Dendritic cell treated with granulocyte-macrophage colony-stimulating factor and Interleukin-4, amounts not matched to agents 40 ng/mL and 50 ng/mL, for 4 days (primary cell): ENCODE measurements around the gene SUN3.
A peak's percentile ranks its signal among the peaks of the same experiment; 100 is the strongest.

Experiments
- H3K27ac Mint-ChIP-seq: one replicate; pipeline ENCODE4 v1.8.0; 2022; ENCODE audit warnings: mild to moderate bottlenecking, mixed read lengths
- H3K27me3 Mint-ChIP-seq: one replicate; pipeline ENCODE4 v1.8.0; 2022; ENCODE audit warnings: mild to moderate bottlenecking, mixed read lengths
- H3K36me3 Mint-ChIP-seq: one replicate; pipeline ENCODE4 v1.8.0; 2022; ENCODE audit warnings: low read depth, mixed read lengths
- H3K4me1 Mint-ChIP-seq: one replicate; pipeline ENCODE4 v1.8.0; 2022; ENCODE audit warnings: low read depth, mixed read lengths
- H3K4me3 Mint-ChIP-seq: one replicate; pipeline ENCODE4 v1.8.0; 2022; ENCODE audit warnings: mild to moderate bottlenecking, moderate library complexity, mixed read lengths
- H3K9me3 Mint-ChIP-seq: one replicate; pipeline ENCODE4 v1.8.0; 2022; ENCODE audit warnings: mixed read lengths
- intact Hi-C: fragments of 100-400 bp; cut with micrococcal nuclease; formaldehyde crosslinking; loops from one replicate; pipeline ENCODE4 v1.15.0; 2022

Gene SUN3

DNA sequence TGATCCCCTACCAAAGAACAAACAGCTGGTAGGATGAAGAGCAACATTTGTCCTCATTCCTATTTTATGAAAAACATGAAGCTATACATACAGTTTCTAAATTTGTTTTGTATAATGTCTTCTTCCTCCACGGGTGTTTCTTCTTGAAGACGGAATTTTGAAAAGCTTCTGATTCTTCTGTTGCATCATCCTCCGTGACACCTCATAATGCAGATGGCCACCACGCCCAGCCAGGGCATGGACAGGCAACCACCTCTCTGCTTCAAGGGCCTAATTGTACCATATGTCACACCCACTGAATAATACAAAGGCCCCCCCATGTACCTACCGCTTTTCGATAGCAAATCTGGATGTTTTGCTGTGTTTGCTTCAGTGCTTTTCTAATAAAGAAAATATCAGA lies at the start of gene SUN3:
TSS of gene SUN3 (minus strand) at position 170 of the 400 bp plus-strand sequence. CDS start at position 1, 169 bp downstream.
- Mint-ChIP-seq H3K4me3 (no peak within 1 kb of the TSS), H3K27ac (no peak within 1 kb of the TSS), H3K36me3 (no peaks in the 10 kb centered on the region), H3K4me1 (no peaks in the 10 kb centered on the region), H3K27me3 (peaks cover 36% of the 10 kb centered on the region), H3K9me3 (peaks cover 10% of the 10 kb centered on the region)
- intact Hi-C loops, result no loop called here

DNA sequence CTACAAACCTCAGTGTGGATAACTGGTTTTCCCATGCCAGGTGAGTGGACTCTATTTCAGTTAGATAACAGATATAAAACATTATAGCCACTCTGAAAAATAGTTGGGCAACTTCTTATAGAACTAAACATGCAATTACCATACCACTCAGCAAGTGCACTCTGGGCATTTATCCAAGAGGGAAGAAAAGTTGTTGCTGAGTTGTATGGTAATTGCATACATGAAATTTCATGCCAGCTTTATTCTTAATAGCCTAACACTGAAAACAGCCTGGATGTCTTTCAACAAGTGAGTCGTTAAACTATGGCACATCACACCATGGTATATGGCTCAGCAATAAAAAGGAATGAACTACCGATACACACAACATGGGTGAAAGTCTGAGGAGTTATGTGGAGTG lies 49.6 kb upstream of the SUN3 start:
- Mint-ChIP-seq H3K9me3 (no peaks in the 10 kb centered on the region), H3K27me3 (no peaks in the 10 kb centered on the region), H3K36me3 (no peaks in the 10 kb centered on the region), H3K4me3 (no peak overlapping the region), H3K27ac (no peak overlapping the region), H3K4me1 (peaks cover 37% of the 10 kb centered on the region)
- intact Hi-C loops, result no loop called here

DNA sequence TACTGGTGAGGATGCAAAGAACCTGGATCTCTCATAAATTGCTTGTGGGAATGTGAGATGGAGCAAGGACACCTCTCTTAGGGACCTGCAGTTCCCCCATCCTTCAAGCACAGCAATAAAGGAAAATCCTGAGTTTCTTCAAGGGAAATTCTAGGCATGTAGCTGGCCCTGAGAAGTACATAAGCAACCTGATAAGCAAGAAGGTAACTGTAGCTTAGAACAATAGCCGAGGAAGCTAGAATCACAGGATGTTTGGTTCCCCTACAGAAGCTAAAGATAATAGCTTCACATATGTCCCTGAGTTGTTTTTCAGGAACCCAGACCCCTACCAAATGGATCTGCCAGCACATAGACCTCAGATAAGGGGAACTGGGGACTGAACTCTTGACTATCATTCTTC lies 48.5 kb upstream of the SUN3 start:
- Mint-ChIP-seq H3K4me3 (no peak overlapping the region), H3K9me3 (no peaks in the 10 kb centered on the region), H3K27me3 (no peaks in the 10 kb centered on the region), H3K4me1 (peaks cover 34% of the 10 kb centered on the region), H3K27ac (no peak overlapping the region), H3K36me3 (no peaks in the 10 kb centered on the region)
- intact Hi-C loops, result no loop called here

- Mint-ChIP-seq H3K4me1 (peaks cover 26% of the 10 kb centered on the region), H3K9me3 (no peaks in the 10 kb centered on the region), H3K4me3 (no peak overlapping the region), H3K36me3 (no peaks in the 10 kb centered on the region), H3K27me3 (no peaks in the 10 kb centered on the region), H3K27ac (no peak overlapping the region)
- intact Hi-C loops, result no loop called here
Observed at GRCh38 chr7:48074204-48074654, 45.3 kb upstream of the SUN3 start.

GRCh38 chr7:48067475-48067874 lies 38.6 kb upstream of the SUN3 start:
- peaks cover 13% of the 10 kb centered on the region for H3K4me1 Mint-ChIP-seq

GRCh38 chr7:48063985-48064384 lies 35.1 kb upstream of the SUN3 start:
- no peak overlapping the region for H3K4me3 Mint-ChIP-seq
- H3K27ac Mint-ChIP-seq, result no peak overlapping the region
- peaks cover 17% of the 10 kb centered on the region for H3K9me3 Mint-ChIP-seq
- H3K4me1 Mint-ChIP-seq, result peaks cover 18% of the 10 kb centered on the region
- H3K27me3 Mint-ChIP-seq, result no peaks in the 10 kb centered on the region
- intact Hi-C loops, result no loop called here
- peaks cover 7% of the 10 kb centered on the region for H3K36me3 Mint-ChIP-seq

More at GRCh38 chr7:48067475-48067874, 38.6 kb upstream of the SUN3 start:
- Mint-ChIP-seq H3K9me3 (peaks cover 17% of the 10 kb centered on the region), H3K4me3 (no peak overlapping the region), H3K36me3 (peaks cover 7% of the 10 kb centered on the region), H3K27ac (no peak overlapping the region), H3K27me3 (no peaks in the 10 kb centered on the region)
- intact Hi-C loops, result no loop called here

- Mint-ChIP-seq H3K27ac (no peak overlapping the region), H3K27me3 (no peaks in the 10 kb centered on the region), H3K4me1 (peaks cover 9% of the 10 kb centered on the region), H3K9me3 (peaks cover 28% of the 10 kb centered on the region), H3K4me3 (no peak overlapping the region), H3K36me3 (peaks cover 7% of the 10 kb centered on the region)
- intact Hi-C loops, result no loop called here
Observed at GRCh38 chr7:48059706-48060105, 30.8 kb upstream of the SUN3 start.

GRCh38 chr7:48058990-48059389 lies 30.1 kb upstream of the SUN3 start:
- peaks cover 22% of the 10 kb centered on the region for H3K9me3 Mint-ChIP-seq
- H3K27ac Mint-ChIP-seq, result no peak overlapping the region
- peaks cover 9% of the 10 kb centered on the region for H3K4me1 Mint-ChIP-seq
- H3K27me3 Mint-ChIP-seq, result no peaks in the 10 kb centered on the region
- no peak overlapping the region for H3K4me3 Mint-ChIP-seq
- H3K36me3 Mint-ChIP-seq, result peaks cover 4% of the 10 kb centered on the region
- intact Hi-C loops, result no loop called here

GRCh38 chr7:48053736-48054135 lies 24.8 kb upstream of the SUN3 start:
- H3K27ac Mint-ChIP-seq, result no peak overlapping the region
- H3K36me3 Mint-ChIP-seq, result no peaks in the 10 kb centered on the region
- no peaks in the 10 kb centered on the region for H3K27me3 Mint-ChIP-seq
- H3K4me1 Mint-ChIP-seq, result peaks cover 28% of the 10 kb centered on the region
- intact Hi-C loops, result loop anchor here (5.0 kb wide), 1 partner anchor 34 kb away; the partner anchor contains the start of gene UPP1
- peaks cover 11% of the 10 kb centered on the region for H3K9me3 Mint-ChIP-seq
- no peak overlapping the region for H3K4me3 Mint-ChIP-seq

DNA sequence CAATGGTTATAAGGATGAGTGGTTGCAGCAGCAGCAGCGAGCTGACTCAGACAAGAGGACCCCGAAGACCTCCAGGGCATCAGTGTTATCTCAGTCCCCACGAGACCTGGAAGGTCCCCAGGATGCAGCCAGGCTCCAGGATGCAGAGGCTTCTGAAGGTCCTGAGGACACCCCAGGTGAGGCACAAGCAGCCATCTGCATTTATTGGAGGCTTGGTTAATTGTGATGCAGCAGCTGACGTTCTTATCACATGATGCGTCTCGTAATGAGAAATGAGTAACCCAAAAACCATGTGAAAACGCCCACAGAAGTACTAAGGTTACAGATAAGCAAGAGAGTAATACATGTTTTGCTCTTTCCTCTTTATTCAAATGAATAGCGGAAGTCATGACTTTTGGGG lies 23.8 kb upstream of the SUN3 start:
- intact Hi-C loops, result loop anchor here (5.0 kb wide), 1 partner anchor 35 kb away; the partner anchor contains the start of gene UPP1
- Mint-ChIP-seq H3K4me1 (peaks cover 28% of the 10 kb centered on the region), H3K36me3 (no peaks in the 10 kb centered on the region), H3K27ac (no peak overlapping the region), H3K4me3 (no peak overlapping the region), H3K9me3 (peaks cover 11% of the 10 kb centered on the region), H3K27me3 (no peaks in the 10 kb centered on the region)

DNA sequence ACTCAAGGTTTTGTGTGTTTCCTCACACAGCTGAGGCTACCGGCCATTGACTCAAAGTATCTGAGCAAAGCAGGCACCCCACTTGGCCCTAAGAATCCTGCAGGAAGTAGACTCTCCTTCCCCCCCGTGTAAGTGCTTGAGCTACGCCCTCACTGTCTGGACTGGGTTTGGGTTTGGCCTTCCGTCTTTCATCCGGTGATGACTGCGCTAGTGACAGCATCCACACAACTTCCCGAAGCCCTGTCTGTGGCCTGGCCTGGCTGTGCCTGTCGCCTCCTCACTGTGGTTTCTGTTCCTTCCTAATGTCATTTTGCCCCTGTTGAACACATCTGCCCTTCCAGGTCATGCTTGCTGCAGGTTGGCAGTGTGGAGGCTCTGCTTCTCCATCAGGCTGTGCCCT lies 20.9 kb upstream of the SUN3 start:
- no peaks in the 10 kb centered on the region for H3K36me3 Mint-ChIP-seq
- peaks cover 28% of the 10 kb centered on the region for H3K4me1 Mint-ChIP-seq
- no peaks in the 10 kb centered on the region for H3K9me3 Mint-ChIP-seq
- peaks cover 10% of the 10 kb centered on the region for H3K27me3 Mint-ChIP-seq
- no peak overlapping the region for H3K4me3 Mint-ChIP-seq
- H3K27ac Mint-ChIP-seq, result peak overlapping the region; percentile 15
- intact Hi-C loops, result loop anchor here (5.0 kb wide), 1 partner anchor 37 kb away; the partner anchor contains the start of gene UPP1

- Mint-ChIP-seq H3K9me3 (no peaks in the 10 kb centered on the region), H3K27ac (no peak overlapping the region), H3K36me3 (no peaks in the 10 kb centered on the region), H3K27me3 (peaks cover 13% of the 10 kb centered on the region), H3K4me1 (peaks cover 29% of the 10 kb centered on the region), H3K4me3 (no peak overlapping the region)
- intact Hi-C loops, result no loop called here
Observed at GRCh38 chr7:48048113-48048512, 19.2 kb upstream of the SUN3 start.

DNA sequence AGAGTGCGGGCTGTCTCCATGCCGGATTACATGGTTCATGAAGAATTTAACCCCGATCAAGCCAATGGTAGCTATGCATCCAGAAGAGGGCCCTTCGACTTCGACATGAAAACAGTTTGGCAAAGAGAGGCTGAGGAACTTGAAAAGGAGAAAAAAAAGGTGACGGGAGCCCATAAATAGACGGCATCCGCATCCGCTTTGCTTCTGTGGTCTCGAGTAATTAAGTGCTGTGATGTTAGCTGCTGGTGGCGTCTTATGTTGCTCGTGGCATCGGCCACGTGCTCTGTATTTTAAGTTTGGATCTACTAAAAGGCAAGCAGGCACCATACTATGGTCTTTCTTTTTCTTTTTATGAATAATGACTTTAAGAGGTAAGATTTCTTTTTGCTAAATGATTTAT lies 17.6 kb upstream of the SUN3 start:
- no peak overlapping the region for H3K4me3 Mint-ChIP-seq
- H3K27me3 Mint-ChIP-seq, result peaks cover 13% of the 10 kb centered on the region
- no peaks in the 10 kb centered on the region for H3K9me3 Mint-ChIP-seq
- peaks cover 29% of the 10 kb centered on the region for H3K4me1 Mint-ChIP-seq
- no peak overlapping the region for H3K27ac Mint-ChIP-seq
- no peaks in the 10 kb centered on the region for H3K36me3 Mint-ChIP-seq
- intact Hi-C loops, result no loop called here

- Mint-ChIP-seq H3K27ac (no peak overlapping the region), H3K4me1 (peaks cover 28% of the 10 kb centered on the region), H3K27me3 (peaks cover 13% of the 10 kb centered on the region), H3K9me3 (no peaks in the 10 kb centered on the region), H3K36me3 (no peaks in the 10 kb centered on the region), H3K4me3 (no peak overlapping the region)
- intact Hi-C loops, result no loop called here
Observed at GRCh38 chr7:48045195-48045765, 16.4 kb upstream of the SUN3 start.

DNA sequence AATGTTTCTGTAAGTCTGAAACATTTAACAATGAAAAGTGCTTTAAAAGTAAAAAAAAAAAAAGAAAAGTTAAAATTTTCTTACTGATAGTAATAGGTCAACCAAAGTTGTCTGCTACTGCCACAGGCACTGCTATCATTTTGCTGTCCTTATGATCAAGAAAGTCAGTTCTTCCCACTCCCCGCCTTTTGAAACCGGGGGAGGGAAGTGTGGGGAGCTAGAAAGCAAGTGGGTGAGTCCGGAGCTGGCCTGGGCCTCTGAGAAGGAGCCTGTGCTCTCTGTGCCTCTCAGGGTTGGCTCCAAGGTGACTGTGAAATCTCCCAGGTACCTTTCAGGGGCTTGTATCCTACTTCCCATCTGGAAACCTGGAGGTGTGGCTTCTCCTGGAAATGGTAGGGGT lies 13.7 kb upstream of the SUN3 start:
- H3K27ac Mint-ChIP-seq, result peak overlapping the region; percentile 21

More for the DNA sequence above, 13.7 kb upstream of the SUN3 start:
- Mint-ChIP-seq H3K4me1 (peaks cover 11% of the 10 kb centered on the region), H3K4me3 (no peak overlapping the region), H3K36me3 (no peaks in the 10 kb centered on the region), H3K27me3 (peaks cover 21% of the 10 kb centered on the region), H3K9me3 (no peaks in the 10 kb centered on the region)
- intact Hi-C loops, result no loop called here
